ENCODE results near the gene SARS1. TPM values are rescaled to one million over a fixed set of nuclear protein-coding genes. Genes with fewer than 3 reads are reported as not detected.

SARS1 gene
- total and polyA plus RNA-seq, 4 donors: 118 to 212 (median 147) TPM

DNA sequence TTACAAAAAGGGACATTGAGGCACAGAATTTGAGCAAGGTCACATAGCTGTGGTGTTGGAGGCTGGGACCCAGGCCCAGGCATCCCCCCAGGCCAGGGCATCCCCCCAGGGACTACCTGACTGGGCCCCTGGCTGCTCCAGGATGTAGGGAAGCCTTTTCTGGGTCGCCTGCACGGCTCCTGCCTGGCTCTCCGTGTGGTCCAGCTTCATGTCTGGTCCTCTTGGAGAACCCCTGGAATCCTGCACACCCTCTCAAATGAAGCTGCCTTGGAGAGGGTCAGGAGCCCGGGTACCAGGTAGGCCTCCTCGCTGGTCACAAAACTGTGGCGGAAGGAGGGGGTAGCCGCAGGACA, 34.7 kb downstream of the SARS1 start:
- H3K9me3 ChIP-seq (ENCODE audit: control insufficient read depth in 4 of 4, insufficient read depth in 3 of 4, low read length in 3 of 4): no peaks in the 10 kb centered on the region
- no peaks in the 10 kb centered on the region for H3K27me3 ChIP-seq (ENCODE audit: control insufficient read depth in 3 of 3, insufficient read depth in 3 of 3, low read length in 2 of 3)
- 95 to 97% methylated on average over 7 of the region's 7 CpGs for WGBS, 2 donors
- ATAC-seq (ENCODE audit: insufficient read depth, low FRiP score) (no peak), DNase-seq (peak in 1 of 3 donors; percentile 4)
- TF ChIP-seq, protein P1, sequence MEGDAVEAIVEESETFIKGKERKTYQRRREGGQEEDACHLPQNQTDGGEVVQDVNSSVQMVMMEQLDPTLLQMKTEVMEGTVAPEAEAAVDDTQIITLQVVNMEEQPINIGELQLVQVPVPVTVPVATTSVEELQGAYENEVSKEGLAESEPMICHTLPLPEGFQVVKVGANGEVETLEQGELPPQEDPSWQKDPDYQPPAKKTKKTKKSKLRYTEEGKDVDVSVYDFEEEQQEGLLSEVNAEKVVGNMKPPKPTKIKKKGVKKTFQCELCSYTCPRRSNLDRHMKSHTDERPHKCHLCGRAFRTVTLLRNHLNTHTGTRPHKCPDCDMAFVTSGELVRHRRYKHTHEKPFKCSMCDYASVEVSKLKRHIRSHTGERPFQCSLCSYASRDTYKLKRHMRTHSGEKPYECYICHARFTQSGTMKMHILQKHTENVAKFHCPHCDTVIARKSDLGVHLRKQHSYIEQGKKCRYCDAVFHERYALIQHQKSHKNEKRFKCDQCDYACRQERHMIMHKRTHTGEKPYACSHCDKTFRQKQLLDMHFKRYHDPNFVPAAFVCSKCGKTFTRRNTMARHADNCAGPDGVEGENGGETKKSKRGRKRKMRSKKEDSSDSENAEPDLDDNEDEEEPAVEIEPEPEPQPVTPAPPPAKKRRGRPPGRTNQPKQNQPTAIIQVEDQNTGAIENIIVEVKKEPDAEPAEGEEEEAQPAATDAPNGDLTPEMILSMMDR (IDR thresholded peaks at IDR 0.05; ENCODE audit: control extremely low read depth, extremely low read depth): no peak
- H3K36me3 ChIP-seq (ENCODE audit: control insufficient read depth in 4 of 4, insufficient read depth in 4 of 4, low read length in 4 of 4): no peaks in the 10 kb centered on the region
- peaks cover 0 to 17% (median 4%) of the 10 kb centered on the region in 5 donors for H3K4me1 ChIP-seq (ENCODE audit: control insufficient read depth in 5 of 5, insufficient read depth in 5 of 5, low read length in 5 of 5)
- H3K4me3 ChIP-seq: no peak overlapping the region
- no peak overlapping the region for H3K27ac ChIP-seq (ENCODE audit: low read depth in 1 of 2, low read length in 1 of 2)
- no peak overlapping the region for H3K9ac ChIP-seq (ENCODE audit: insufficient read depth in 1 of 2, low read length in 2 of 2)

DNA sequence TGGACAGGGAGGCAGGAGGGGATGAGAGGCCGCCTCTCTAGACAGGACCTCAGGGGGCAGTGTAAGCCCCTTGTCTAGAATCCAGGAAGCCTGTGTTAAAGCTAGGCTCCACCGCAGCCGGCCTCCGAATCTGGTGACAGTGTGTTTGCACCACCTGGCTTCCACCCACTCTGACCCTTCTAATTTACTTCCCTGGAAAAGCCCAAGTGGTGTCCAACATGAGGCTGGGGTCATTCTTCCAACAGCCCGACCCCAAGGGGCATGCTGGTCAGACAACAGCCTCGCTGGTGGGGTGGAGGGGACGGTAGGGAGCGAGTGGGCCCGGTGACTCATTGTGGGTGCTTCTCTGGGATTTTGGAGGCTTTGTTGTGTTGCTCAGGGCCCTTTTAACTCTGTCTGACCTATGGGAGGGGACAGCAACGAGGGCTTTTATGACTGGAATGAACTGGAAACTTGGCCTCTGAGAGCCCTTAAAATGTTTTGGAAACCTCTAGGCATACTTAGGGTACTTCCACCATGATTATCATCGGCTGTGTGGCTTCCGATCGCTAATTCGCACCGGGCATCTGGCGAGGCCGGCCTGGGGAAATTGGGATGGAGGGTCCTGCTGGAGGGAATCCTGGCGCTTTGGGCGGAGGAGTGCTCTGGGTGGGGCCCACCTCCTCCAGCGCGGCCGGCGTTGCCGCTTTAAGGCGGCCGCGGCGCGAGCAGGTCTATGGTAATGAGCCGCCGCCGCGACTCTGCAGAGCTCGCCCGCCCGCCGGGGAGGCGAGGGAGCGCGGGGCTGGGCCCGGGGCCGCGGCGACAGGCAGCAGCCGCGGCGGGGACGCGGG, 35.3 kb downstream of the SARS1 start, which contains the start of gene CELSR2:
Gene CELSR2 (plus strand): TSS at position 743 of the 833 bp plus-strand sequence. CDS start 541 bp downstream, outside the sequence.
- H3K27me3 ChIP-seq (ENCODE audit: control insufficient read depth in 3 of 3, insufficient read depth in 3 of 3, low read length in 2 of 3): no peaks in the 10 kb centered on the region
- no peak within 1 kb of the TSS for H3K9ac ChIP-seq (ENCODE audit: insufficient read depth in 1 of 2, low read length in 2 of 2)
- 15 to 19% methylated on average over 33 to 49 of the region's 49 CpGs for WGBS, 2 donors
- peak within 1 kb of the TSS; percentile 49 for H3K4me3 ChIP-seq
- ATAC-seq (ENCODE audit: insufficient read depth, low FRiP score) (peak; percentile 70), DNase-seq (peak; percentile 68 to 81 (median 72))
- H3K36me3 ChIP-seq (ENCODE audit: control insufficient read depth in 4 of 4, insufficient read depth in 4 of 4, low read length in 4 of 4): no peaks in the 10 kb centered on the region
- TF ChIP-seq, protein P1 (IDR thresholded peaks at IDR 0.05; ENCODE audit: control extremely low read depth, extremely low read depth): no peak
- H3K27ac ChIP-seq (ENCODE audit: low read depth in 1 of 2, low read length in 1 of 2): peak within 1 kb of the TSS in 1 of 2 donors; percentile 37
- peaks cover 0 to 23% (median 10%) of the 10 kb centered on the region in 5 donors for H3K4me1 ChIP-seq (ENCODE audit: control insufficient read depth in 5 of 5, insufficient read depth in 5 of 5, low read length in 5 of 5)
- no peaks in the 10 kb centered on the region for H3K9me3 ChIP-seq (ENCODE audit: control insufficient read depth in 4 of 4, insufficient read depth in 3 of 4, low read length in 3 of 4)

DNA sequence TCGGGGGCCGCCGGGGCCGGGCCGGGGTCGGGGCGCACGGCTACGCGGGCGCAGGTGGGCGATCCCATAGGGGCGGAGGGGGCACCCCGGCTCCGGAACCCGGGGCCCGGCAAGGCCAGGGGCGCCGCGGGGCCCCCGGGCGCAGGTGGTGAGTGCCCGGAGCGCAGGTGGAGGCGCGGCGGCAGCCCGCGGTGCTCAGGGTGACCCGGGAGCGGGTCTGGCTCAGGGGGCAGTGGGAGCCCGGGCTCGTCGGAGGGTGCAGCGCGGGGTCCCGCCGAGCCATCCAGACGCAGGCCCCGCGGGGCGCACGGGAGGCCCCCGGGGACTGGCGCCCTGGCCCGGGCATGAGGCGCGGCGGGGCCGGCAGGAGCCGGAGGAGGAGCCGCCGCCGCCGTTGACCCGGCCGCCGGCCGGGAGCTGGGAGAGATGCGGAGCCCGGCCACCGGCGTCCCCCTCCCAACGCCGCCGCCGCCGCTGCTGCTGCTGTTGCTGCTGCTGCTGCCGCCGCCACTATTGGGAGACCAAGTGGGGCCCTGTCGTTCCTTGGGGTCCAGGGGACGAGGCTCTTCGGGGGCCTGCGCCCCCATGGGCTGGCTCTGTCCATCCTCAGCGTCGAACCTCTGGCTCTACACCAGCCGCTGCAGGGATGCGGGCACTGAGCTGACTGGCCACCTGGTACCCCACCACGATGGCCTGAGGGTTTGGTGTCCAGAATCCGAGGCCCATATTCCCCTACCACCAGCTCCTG, 36.1 kb downstream of the SARS1 start:
- H3K9ac ChIP-seq (ENCODE audit: insufficient read depth in 1 of 2, low read length in 2 of 2): no peak overlapping the region
- peaks cover 0 to 31% (median 16%) of the 10 kb centered on the region in 5 donors for H3K4me1 ChIP-seq (ENCODE audit: control insufficient read depth in 5 of 5, insufficient read depth in 5 of 5, low read length in 5 of 5)
- ATAC-seq (ENCODE audit: insufficient read depth, low FRiP score): no peak
- H3K27me3 ChIP-seq (ENCODE audit: control insufficient read depth in 3 of 3, insufficient read depth in 3 of 3, low read length in 2 of 3): no peaks in the 10 kb centered on the region
- H3K9me3 ChIP-seq (ENCODE audit: control insufficient read depth in 4 of 4, insufficient read depth in 3 of 4, low read length in 3 of 4): no peaks in the 10 kb centered on the region
- DNase-seq: no peak
- no peaks in the 10 kb centered on the region for H3K36me3 ChIP-seq (ENCODE audit: control insufficient read depth in 4 of 4, insufficient read depth in 4 of 4, low read length in 4 of 4)
- H3K27ac ChIP-seq (ENCODE audit: low read depth in 1 of 2, low read length in 1 of 2): peak overlapping the region in 1 of 2 donors; percentile 37
- H3K4me3 ChIP-seq: peak overlapping the region; percentile 49
- TF ChIP-seq, protein P1 (IDR thresholded peaks at IDR 0.05; ENCODE audit: control extremely low read depth, extremely low read depth): no peak
- WGBS, 2 donors: 3 to 7% methylated on average over 38 to 80 of the region's 80 CpGs
